ENCODE data around the gene SMAD6. TPM values are rescaled to one million over a fixed set of nuclear protein-coding genes. Genes with fewer than 3 reads are reported as not detected.
"Not testable (repeated sequence)": the region's sequence is repeated elsewhere in the genome, so short reads cannot be mapped to it uniquely, and the experiment has no call there.

Gene SMAD6
- total RNA-seq, 4 donors from 2014 or later = 59.3 to 118 (median 62.3) TPM

DNA sequence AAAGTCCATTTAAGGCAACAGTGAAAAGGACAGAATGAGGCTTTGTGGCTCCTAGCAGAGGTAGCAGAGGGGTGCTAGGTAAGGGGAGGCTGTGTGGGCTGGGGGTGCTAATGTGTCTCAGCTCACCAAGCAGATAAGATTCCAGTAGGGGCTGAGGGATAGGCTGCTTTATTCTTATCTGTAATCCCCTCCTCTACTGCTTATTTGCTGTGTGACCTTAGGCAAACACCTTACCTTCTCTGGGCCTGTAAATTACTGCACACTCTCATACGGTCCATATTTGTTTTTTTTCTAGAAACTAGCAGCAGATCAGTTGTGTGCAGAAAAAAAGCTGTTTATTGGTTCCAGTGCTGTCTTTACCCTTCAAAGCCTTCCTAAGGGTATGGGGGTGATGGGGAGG is 52.8 kb downstream of the SMAD6 start:
- intact Hi-C loops (cut with DNase I) = no loop called here
- H3K27ac ChIP-seq = peak overlapping the region; percentile 83 to 96 (median 84)
- H3K9me3 ChIP-seq = no peaks in the 10 kb centered on the region
- H3K36me3 ChIP-seq = no peaks in the 10 kb centered on the region
- no peak for TF ChIP-seq POLR2A (IDR thresholded peaks at IDR 0.05)
- TF ChIP-seq, protein P1, sequence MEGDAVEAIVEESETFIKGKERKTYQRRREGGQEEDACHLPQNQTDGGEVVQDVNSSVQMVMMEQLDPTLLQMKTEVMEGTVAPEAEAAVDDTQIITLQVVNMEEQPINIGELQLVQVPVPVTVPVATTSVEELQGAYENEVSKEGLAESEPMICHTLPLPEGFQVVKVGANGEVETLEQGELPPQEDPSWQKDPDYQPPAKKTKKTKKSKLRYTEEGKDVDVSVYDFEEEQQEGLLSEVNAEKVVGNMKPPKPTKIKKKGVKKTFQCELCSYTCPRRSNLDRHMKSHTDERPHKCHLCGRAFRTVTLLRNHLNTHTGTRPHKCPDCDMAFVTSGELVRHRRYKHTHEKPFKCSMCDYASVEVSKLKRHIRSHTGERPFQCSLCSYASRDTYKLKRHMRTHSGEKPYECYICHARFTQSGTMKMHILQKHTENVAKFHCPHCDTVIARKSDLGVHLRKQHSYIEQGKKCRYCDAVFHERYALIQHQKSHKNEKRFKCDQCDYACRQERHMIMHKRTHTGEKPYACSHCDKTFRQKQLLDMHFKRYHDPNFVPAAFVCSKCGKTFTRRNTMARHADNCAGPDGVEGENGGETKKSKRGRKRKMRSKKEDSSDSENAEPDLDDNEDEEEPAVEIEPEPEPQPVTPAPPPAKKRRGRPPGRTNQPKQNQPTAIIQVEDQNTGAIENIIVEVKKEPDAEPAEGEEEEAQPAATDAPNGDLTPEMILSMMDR (IDR thresholded peaks at IDR 0.05) = no peak
- peaks cover 77 to 97% of the 10 kb centered on the region in 2 donors for H3K4me1 ChIP-seq
- DNase-seq = no peak
- H3K4me3 ChIP-seq (replicated peaks in 1 of 3) = no peak overlapping the region
- H3K27me3 ChIP-seq = no peaks in the 10 kb centered on the region
- 91 to 100% methylated on average over 1 of the region's 1 CpG for WGBS, 2 donors

DNA sequence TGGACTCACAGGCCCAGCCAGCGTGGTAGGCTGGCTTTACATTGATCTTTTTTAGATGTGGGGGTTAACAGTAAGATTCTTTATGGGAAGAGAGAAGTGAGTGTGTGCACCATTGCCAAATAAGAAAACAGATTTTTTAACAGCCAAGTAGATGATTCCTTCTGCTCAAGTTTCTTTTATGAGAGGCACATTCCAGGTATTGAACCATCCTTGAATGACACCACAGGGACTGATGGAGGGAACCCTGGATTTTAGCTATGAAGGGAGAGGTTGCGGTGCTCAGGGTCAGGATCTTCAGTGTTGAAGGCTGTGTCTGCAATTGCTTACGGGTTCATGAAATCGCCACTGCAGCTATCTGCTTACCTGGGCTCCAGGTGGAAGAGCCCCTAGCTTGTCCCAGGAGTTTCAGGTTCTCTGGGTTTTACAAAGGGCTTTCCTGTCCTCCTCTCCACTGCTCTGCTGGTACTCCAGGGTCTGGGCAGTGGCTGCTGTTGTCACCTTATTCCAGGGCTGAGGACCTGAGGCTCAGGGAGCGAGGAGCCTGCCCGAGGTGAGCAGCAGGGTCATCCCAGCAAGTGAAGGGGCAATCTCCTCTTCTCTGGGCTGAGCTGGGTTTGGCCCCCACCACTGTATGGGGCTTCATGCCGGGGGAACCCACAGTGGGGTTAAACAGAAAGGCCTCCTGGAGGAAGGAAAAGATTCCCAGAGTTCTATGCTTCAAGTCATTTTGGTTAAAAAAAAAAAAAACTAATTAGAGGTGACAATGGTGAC is 53.4 kb downstream of the SMAD6 start:
- DNase-seq = no peak
- Histone ChIP-seq H3K27ac (peak overlapping the region; percentile 36 to 84 (median 83)), H3K4me3 (replicated peaks in 1 of 3) (no peak overlapping the region), H3K36me3 (no peaks in the 10 kb centered on the region), H3K4me1 (peaks cover 72 to 97% of the 10 kb centered on the region in 2 donors), H3K27me3 (no peaks in the 10 kb centered on the region), H3K9me3 (no peaks in the 10 kb centered on the region)
- 89 to 90% methylated on average over 7 of the region's 7 CpGs for WGBS, 2 donors
- TF ChIP-seq, protein P1 (IDR thresholded peaks at IDR 0.05) = no peak
- TF ChIP-seq POLR2A (IDR thresholded peaks at IDR 0.05) = no peak
- intact Hi-C loops (cut with DNase I) = no loop called here

- DNase-seq = no peak
- H3K36me3 ChIP-seq = no peaks in the 10 kb centered on the region
- intact Hi-C loops (cut with DNase I) = no loop called here
- no peaks in the 10 kb centered on the region for H3K27me3 ChIP-seq
- 43 to 55% methylated on average over 6 of the region's 6 CpGs for WGBS, 2 donors
- no peak overlapping the region for H3K4me3 ChIP-seq (replicated peaks in 1 of 3)
- TF ChIP-seq POLR2A (IDR thresholded peaks at IDR 0.05) = no peak
- TF ChIP-seq, protein P1 (IDR thresholded peaks at IDR 0.05) = no peak
- H3K27ac ChIP-seq = peak overlapping the region in 2 of 3 donors; percentile 89 to 92
- no peaks in the 10 kb centered on the region for H3K9me3 ChIP-seq
- peaks cover 67 to 97% of the 10 kb centered on the region in 2 donors for H3K4me1 ChIP-seq
These were observed 54.3 kb downstream of the SMAD6 start for GRCh38 chr15:66756295-66756694.

DNA sequence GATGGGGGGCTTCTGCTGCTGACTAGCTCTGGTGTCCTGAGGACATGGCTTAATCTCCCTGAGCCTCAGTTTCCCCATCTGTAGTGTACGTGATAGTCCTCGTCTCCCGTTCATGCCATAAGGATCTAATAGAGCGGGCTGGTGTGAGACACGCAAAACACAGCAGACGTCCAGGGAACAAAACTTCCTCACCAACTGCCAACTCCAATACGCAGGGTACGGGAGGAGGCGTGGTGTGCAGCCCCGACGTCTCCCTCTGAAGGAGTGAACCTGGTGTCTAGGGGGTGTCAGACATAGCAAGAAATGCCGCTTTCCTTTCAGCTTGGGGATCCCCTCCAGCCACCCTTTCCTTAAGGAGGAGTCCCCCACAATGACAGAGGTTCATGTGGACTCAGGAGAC is 55.0 kb downstream of the SMAD6 start:
- intact Hi-C loops (cut with DNase I) = no loop called here
- peak overlapping the region; percentile 12 to 92 (median 89) for H3K27ac ChIP-seq

DNA sequence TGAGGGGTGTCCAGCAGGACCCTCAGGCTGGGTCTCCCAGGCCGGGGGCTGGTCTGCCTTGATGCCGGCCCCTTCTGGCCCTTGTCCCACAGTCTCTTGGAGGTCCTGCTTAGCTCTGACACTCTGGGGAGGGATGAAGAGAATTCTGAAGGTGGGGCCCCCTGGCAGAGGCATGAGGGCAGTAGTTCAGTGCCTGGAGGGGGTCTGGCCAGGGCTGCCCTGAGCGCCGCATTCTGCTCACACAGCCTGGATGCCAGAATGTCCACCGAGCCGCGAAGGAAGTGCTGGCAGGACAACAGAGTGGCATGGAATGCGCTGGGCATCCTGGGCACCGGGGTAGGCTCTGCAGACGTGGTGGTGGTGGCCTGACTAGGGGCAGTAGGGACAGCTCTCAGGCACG is 55.5 kb downstream of the SMAD6 start:
- peak; percentile 63 to 74 for DNase-seq
- intact Hi-C loops (cut with DNase I) = no loop called here
- Histone ChIP-seq H3K4me1 (peaks cover 67 to 97% of the 10 kb centered on the region in 2 donors), H3K4me3 (replicated peaks in 1 of 3) (no peak overlapping the region), H3K36me3 (no peaks in the 10 kb centered on the region), H3K27ac (peak overlapping the region; percentile 12 to 92 (median 89)), H3K27me3 (no peaks in the 10 kb centered on the region), H3K9me3 (no peaks in the 10 kb centered on the region)
- WGBS, 2 donors = 36 to 65% methylated on average over 4 to 11 of the region's 11 CpGs
- no peak for TF ChIP-seq POLR2A (IDR thresholded peaks at IDR 0.05)
- TF ChIP-seq, protein P1 (IDR thresholded peaks at IDR 0.05) = no peak

More for the DNA sequence above, 55.0 kb downstream of the SMAD6 start:
- peaks cover 67 to 97% of the 10 kb centered on the region in 2 donors for H3K4me1 ChIP-seq
- no peaks in the 10 kb centered on the region for H3K27me3 ChIP-seq
- H3K4me3 ChIP-seq (replicated peaks in 1 of 3) = no peak overlapping the region
- H3K9me3 ChIP-seq = no peaks in the 10 kb centered on the region
- DNase-seq = no peak
- H3K36me3 ChIP-seq = no peaks in the 10 kb centered on the region
- 87 to 89% methylated on average over 12 of the region's 12 CpGs for WGBS, 2 donors
- TF ChIP-seq, protein P1 (IDR thresholded peaks at IDR 0.05) = no peak
- no peak for TF ChIP-seq POLR2A (IDR thresholded peaks at IDR 0.05)

GRCh38 chr15:66758217-66758616 is 56.2 kb downstream of the SMAD6 start:
- intact Hi-C loops (cut with DNase I); H3K4me3 ChIP-seq (replicated peaks in 1 of 3); DNase-seq; H3K27me3 ChIP-seq; H3K36me3 ChIP-seq; H3K9me3 ChIP-seq: not testable (repeated sequence)
- H3K4me1 ChIP-seq = peaks cover 67 to 97% of the 10 kb centered on the region in 2 donors
- H3K27ac ChIP-seq = peak overlapping the region; percentile 12 to 92 (median 89)
- WGBS, 2 donors = 72 to 74% methylated on average over 6 of the region's 6 CpGs
